GM12865 (cell line): ENCODE data around the gene MS4A10.
A peak's percentile ranks its signal among the peaks of the same experiment; 100 is the strongest.

Source experiments
- DNase-seq: peaks from one replicate; pipeline ENCODE4 v3.0.0; 2010; ENCODE audit warnings: low read depth
- H3K4me3 ChIP-seq: 2 replicates; pipeline ENCODE4 v1.5.1; 2011; ENCODE audit warnings: mild to moderate bottlenecking, low read depth, low read length, control low read depth
- TF ChIP-seq, protein P1 (sequence below): IDR thresholded peaks from 2 replicates; pipeline ENCODE4 v1.5.1; 2011; ENCODE audit warnings: low read length, control low read depth, low read depth, inconsistent platforms; ENCODE audit not compliant: insufficient read depth; ENCODE audit errors: missing control alignments

Gene MS4A10

DNA sequence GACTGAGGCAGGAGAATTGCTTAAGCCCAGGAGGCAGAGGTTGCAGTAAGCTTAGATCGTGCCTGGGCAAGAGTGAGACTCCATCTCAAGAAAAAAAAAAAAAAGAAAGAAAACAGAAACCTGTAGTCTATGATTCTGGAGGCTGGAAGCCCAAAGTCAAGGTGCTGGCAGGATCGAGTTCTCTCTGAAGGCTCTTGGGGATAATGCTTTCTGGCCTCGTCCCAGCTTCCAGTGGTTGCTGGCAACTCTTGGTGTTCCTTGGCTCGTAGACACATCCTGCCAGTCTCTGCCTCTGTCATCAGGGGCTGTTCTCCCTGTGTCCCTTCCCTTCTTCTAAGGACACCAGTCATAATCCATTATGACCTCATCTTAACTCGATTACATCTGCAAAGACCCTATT lies 40.0 kb downstream of the MS4A10 start:
- TF ChIP-seq, protein P1, sequence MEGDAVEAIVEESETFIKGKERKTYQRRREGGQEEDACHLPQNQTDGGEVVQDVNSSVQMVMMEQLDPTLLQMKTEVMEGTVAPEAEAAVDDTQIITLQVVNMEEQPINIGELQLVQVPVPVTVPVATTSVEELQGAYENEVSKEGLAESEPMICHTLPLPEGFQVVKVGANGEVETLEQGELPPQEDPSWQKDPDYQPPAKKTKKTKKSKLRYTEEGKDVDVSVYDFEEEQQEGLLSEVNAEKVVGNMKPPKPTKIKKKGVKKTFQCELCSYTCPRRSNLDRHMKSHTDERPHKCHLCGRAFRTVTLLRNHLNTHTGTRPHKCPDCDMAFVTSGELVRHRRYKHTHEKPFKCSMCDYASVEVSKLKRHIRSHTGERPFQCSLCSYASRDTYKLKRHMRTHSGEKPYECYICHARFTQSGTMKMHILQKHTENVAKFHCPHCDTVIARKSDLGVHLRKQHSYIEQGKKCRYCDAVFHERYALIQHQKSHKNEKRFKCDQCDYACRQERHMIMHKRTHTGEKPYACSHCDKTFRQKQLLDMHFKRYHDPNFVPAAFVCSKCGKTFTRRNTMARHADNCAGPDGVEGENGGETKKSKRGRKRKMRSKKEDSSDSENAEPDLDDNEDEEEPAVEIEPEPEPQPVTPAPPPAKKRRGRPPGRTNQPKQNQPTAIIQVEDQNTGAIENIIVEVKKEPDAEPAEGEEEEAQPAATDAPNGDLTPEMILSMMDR = no peak
- no peak overlapping the region for H3K4me3 ChIP-seq
- no peak for DNase-seq

DNA sequence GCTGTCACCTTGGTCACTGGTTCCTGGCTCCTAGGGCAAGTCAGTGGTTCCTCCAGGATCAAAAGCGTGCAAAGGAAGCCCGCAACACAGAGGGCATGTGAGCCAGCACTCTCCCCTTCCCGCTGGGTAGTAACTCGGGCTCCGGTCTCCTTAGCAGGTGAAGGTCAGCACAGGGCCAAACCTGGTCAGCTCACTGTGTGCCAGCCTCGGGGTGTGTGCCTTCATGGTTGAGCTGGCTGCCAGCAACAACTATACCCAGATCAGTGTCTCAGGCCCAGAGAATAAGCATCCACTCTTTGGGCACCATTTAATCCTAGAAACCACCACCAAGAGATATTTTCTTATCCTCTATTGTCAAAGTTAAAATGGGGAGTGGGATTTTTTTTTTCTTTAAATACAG lies 40.7 kb downstream of the MS4A10 start:
- no peak for DNase-seq
- H3K4me3 ChIP-seq = no peak overlapping the region
- TF ChIP-seq, protein P1 = no peak

DNA sequence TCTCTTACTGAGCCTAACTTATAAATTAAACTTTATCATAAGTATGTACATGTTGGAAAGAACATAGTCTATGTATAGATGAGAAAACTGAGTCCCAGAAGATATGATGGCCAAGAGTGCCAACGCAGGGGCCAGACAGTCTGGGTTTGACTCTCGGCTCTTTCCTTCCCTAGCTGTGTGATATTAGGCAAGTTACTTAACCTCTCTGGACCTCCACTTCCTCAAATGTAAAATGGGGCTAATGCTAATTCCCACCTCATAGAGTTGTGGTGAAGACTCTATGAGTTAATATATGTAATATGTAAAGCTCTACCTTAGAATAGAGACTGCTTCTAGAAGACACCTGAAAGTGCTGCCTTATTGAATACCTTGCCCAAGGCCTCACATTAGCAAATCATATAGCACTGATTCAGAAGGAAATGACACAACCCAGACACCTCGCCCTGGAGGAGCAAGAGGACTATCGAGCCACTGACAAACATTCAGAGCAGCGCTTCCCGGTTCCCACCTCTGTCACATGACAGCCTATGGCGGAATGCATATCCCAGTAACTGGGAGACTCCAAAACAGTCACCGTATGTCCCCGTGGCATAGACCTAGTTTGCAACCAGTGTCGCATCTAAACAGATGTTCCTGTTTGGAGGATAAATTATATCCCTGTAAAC lies 45.5 kb downstream of the MS4A10 start:
- TF ChIP-seq, protein P1 = no peak
- DNase-seq = no peak
- no peak overlapping the region for H3K4me3 ChIP-seq

DNA sequence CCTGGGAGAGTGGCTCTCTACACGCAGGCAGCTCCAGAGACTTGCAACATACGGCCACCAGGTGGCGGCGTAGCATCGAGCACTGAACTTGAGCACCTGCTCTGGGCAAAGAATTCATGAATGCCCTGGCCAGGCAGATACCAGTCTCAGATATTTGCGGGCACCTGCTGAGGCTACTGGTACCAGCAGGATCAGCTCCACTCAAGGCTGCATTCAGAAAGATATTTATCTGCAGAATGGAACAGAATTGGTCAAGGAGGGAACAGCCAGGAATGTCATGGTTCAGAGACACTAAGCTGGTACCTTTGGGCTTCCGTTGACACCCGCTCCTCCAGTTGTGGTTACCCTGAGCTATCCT lies 46.0 kb downstream of the MS4A10 start:
- peak; percentile 88 for DNase-seq
- no peak overlapping the region for H3K4me3 ChIP-seq
- TF ChIP-seq, protein P1 = peak; percentile 94

DNA sequence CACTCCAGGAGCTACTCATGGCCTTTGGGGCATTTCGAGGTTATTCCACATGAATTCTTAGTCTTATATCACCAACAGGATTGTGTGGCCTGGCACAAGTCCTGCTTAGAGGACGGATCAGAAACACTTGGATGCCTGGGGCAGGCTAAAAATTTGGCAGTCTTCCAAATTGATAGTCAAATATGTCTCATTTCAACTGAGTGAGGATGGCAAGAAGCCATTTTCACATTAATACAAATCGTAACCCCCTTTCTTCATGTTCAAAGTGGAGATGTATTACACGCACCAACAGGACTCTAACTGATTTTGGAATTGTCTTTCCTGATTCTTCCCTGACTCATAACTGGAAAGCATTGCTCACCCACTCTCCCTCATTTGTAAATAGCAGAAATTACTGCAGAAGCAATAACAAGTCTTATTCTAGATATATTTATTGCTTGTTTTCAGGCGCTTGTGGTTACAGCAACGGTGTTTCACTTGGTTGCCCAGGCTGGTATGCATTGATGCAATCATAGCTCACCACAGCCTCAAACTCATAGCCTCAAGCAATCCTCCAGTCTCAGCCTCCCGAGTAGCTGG lies 46.5 kb downstream of the MS4A10 start:
- peak; percentile 37 for DNase-seq
- H3K4me3 ChIP-seq = no peak overlapping the region
- TF ChIP-seq, protein P1 = no peak

DNA sequence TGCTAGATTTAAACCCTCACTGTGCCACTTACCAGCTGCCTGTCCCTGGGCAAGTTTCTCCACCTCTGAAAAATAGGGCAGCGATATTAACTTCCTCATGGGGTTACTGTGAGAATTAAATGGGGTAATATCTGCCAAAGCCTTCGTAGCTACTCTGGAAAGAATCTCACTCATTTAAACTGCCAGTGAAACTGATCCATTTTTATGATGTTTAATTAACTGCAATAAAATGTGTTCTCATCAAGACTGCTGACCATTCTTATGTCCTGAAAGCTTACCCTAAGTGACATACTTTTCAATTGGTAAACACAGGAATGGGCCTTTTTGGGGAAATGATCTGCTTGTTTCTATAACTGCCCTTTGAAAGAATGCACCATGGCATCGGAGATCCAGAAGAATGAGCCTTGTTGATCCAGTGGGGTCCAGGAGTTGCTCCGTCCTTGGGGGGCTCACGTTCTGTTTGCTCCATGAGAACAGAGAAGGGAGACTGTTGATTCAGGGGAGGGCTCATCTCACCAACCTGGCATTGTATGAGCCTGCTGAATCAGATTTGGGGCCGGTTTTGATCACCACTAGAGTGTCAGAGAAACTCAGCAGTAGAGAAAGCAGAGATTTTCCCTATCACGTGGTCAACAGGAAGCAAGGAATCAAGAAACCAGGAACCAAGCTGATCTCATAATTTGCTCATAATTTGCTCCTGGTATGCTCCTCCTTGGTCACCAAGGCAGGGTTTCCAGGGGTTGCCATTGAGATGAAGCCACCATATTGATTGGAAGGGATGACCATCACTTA lies 49.8 kb downstream of the MS4A10 start:
- DNase-seq = no peak
- H3K4me3 ChIP-seq = no peak overlapping the region
- TF ChIP-seq, protein P1 = no peak
